HS-27A (cell line): Measurements from ENCODE around the gene ANTXR2.
"Not testable (repeated sequence)": the region's sequence is repeated elsewhere in the genome, so short reads cannot be mapped to it uniquely, and the experiment has no call there.

Experiments
- DNase-seq: peaks from one replicate; pipeline ENCODE4 v3.0.0-alpha.2; 2012; ENCODE audit warnings: low read depth, missing footprints

Gene ANTXR2

GRCh38 chr4:79991100-79991499 lies 81.9 kb downstream of the ANTXR2 start:
- DNase-seq: not testable (repeated sequence)

- DNase-seq: no peak
Measured at GRCh38 chr4:79987401-79987800, 85.6 kb downstream of the ANTXR2 start.

- DNase-seq: no peak
Measured at GRCh38 chr4:79983431-79983830, 89.6 kb downstream of the ANTXR2 start.

GRCh38 chr4:79982601-79983322 lies 90.3 kb downstream of the ANTXR2 start:
- DNase-seq: no peak

GRCh38 chr4:79980448-79980847 lies 92.6 kb downstream of the ANTXR2 start:
- DNase-seq: no peak

- no peak for DNase-seq
Measured at GRCh38 chr4:79979785-79980437, 93.1 kb downstream of the ANTXR2 start.

- no peak for DNase-seq
Measured at GRCh38 chr4:79977131-79977840, 95.7 kb downstream of the ANTXR2 start.

- DNase-seq: no peak
Measured at GRCh38 chr4:79964400-79965211, 108.4 kb downstream of the ANTXR2 start.

GRCh38 chr4:79964020-79964399 lies 109.0 kb downstream of the ANTXR2 start:
- DNase-seq: no peak

GRCh38 chr4:79959652-79960051 lies 113.4 kb downstream of the ANTXR2 start:
- no peak for DNase-seq

- DNase-seq: no peak
Measured at GRCh38 chr4:79958466-79959264, 114.4 kb downstream of the ANTXR2 start.

- DNase-seq: no peak
Measured at GRCh38 chr4:79949178-79949577, 123.9 kb downstream of the ANTXR2 start.

GRCh38 chr4:79948739-79949138 lies 124.3 kb downstream of the ANTXR2 start:
- DNase-seq: no peak

- DNase-seq: no peak
Measured at GRCh38 chr4:79948261-79948660, 124.8 kb downstream of the ANTXR2 start.

- DNase-seq: no peak
Measured at GRCh38 chr4:79947386-79947785, 125.6 kb downstream of the ANTXR2 start.

- DNase-seq: no peak
Measured at GRCh38 chr4:79935274-79935673, 137.8 kb downstream of the ANTXR2 start.

- no peak for DNase-seq
Measured at GRCh38 chr4:79934660-79935059, 138.4 kb downstream of the ANTXR2 start.

- DNase-seq: no peak
Measured at GRCh38 chr4:79927931-79928330, 145.1 kb downstream of the ANTXR2 start.

GRCh38 chr4:79923281-79923680 lies 149.7 kb downstream of the ANTXR2 start:
- no peak for DNase-seq

- no peak for DNase-seq
Measured at GRCh38 chr4:79922011-79922410, 151.0 kb downstream of the ANTXR2 start.

- DNase-seq: no peak
Measured at GRCh38 chr4:79920163-79920853, 152.7 kb downstream of the ANTXR2 start.
